ENCODE results near the gene ELMO2.

DNA sequence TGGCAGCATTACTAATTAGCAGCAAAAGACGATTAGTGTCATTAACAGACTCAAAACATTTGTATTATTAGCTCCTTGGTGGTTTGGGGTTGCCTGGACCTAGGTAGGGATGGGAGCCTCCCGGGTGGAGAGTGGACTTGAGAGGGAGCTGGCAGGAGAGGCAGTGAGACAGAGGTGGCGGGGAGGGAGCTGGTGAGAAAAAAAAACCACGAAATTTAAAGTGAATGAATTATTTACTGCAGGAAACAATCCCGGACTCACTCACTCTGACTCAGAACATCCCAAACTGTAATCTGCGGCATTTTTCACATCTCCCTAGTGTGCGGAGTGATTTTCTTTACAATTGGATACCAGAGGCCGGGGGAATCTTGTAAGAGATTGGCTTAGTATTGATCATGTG is 83.8 kb downstream of the ELMO2 start:
- TF ChIP-seq, protein P1, sequence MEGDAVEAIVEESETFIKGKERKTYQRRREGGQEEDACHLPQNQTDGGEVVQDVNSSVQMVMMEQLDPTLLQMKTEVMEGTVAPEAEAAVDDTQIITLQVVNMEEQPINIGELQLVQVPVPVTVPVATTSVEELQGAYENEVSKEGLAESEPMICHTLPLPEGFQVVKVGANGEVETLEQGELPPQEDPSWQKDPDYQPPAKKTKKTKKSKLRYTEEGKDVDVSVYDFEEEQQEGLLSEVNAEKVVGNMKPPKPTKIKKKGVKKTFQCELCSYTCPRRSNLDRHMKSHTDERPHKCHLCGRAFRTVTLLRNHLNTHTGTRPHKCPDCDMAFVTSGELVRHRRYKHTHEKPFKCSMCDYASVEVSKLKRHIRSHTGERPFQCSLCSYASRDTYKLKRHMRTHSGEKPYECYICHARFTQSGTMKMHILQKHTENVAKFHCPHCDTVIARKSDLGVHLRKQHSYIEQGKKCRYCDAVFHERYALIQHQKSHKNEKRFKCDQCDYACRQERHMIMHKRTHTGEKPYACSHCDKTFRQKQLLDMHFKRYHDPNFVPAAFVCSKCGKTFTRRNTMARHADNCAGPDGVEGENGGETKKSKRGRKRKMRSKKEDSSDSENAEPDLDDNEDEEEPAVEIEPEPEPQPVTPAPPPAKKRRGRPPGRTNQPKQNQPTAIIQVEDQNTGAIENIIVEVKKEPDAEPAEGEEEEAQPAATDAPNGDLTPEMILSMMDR (IDR thresholded peaks at IDR 0.05; ENCODE audit: low read length) = no peak
- TF ChIP-seq EZH2 (optimal IDR thresholded peaks at IDR 0.05; ENCODE audit: low read depth, low read length) = no peak
